Ishikawa (cell line): ENCODE results near the gene CMSS1.

Source experiments
- CEBPB ChIP-seq: IDR thresholded peaks from 2 replicates; pipeline ENCODE4 v1.6.1; 2012
- CREB1 ChIP-seq: IDR thresholded peaks from 2 replicates; pipeline ENCODE4 v1.6.1; 2012; ENCODE audit warnings: low read depth
- EGR1 ChIP-seq: IDR thresholded peaks from 2 replicates; pipeline ENCODE4 v1.6.1; 2012
- EP300 ChIP-seq: IDR thresholded peaks from 2 replicates; pipeline ENCODE4 v1.6.1; 2012; ENCODE audit warnings: borderline replicate concordance
- FOXM1 ChIP-seq: IDR thresholded peaks from 2 replicates; pipeline ENCODE4 v1.6.1; 2012; ENCODE audit warnings: low read depth, borderline replicate concordance
- NFIC ChIP-seq: IDR thresholded peaks from 2 replicates; pipeline ENCODE4 v1.6.1; 2012
- RAD21 ChIP-seq: IDR thresholded peaks from 2 replicates; pipeline ENCODE4 v1.6.1; 2012; ENCODE audit warnings: low read depth
- TAF1 ChIP-seq: IDR thresholded peaks from 2 replicates; pipeline ENCODE4 v1.6.1; 2012; ENCODE audit warnings: low read depth, mild to moderate bottlenecking
- TCF12 ChIP-seq: IDR thresholded peaks from 2 replicates; pipeline ENCODE4 v1.6.1; 2012; ENCODE audit warnings: low read depth
- TEAD4 ChIP-seq: IDR thresholded peaks from 2 replicates; pipeline ENCODE4 v1.6.1; 2012
- USF1 ChIP-seq: IDR thresholded peaks from 2 replicates; pipeline ENCODE4 v1.6.1; 2012
- YY1 ChIP-seq: IDR thresholded peaks from 2 replicates; pipeline ENCODE4 v1.6.1; 2012; ENCODE audit warnings: low read depth
- ZBTB7A ChIP-seq: IDR thresholded peaks from 2 replicates; pipeline ENCODE4 v1.6.1; 2012; ENCODE audit warnings: low read depth
- TF ChIP-seq, protein P1 (sequence below): IDR thresholded peaks from 2 replicates; pipeline ENCODE4 v1.6.1; 2012; ENCODE audit warnings: low read depth, mild to moderate bottlenecking
- TF ChIP-seq, protein P2 (sequence below): IDR thresholded peaks from 2 replicates; pipeline ENCODE4 v1.6.1; 2012

Gene CMSS1

GRCh38 chr3:99903869-99904268 lies 86.2 kb downstream of the CMSS1 start:
- no peak for TF ChIP-seq YY1
- TF ChIP-seq EGR1: no peak
- TF ChIP-seq, protein P1, sequence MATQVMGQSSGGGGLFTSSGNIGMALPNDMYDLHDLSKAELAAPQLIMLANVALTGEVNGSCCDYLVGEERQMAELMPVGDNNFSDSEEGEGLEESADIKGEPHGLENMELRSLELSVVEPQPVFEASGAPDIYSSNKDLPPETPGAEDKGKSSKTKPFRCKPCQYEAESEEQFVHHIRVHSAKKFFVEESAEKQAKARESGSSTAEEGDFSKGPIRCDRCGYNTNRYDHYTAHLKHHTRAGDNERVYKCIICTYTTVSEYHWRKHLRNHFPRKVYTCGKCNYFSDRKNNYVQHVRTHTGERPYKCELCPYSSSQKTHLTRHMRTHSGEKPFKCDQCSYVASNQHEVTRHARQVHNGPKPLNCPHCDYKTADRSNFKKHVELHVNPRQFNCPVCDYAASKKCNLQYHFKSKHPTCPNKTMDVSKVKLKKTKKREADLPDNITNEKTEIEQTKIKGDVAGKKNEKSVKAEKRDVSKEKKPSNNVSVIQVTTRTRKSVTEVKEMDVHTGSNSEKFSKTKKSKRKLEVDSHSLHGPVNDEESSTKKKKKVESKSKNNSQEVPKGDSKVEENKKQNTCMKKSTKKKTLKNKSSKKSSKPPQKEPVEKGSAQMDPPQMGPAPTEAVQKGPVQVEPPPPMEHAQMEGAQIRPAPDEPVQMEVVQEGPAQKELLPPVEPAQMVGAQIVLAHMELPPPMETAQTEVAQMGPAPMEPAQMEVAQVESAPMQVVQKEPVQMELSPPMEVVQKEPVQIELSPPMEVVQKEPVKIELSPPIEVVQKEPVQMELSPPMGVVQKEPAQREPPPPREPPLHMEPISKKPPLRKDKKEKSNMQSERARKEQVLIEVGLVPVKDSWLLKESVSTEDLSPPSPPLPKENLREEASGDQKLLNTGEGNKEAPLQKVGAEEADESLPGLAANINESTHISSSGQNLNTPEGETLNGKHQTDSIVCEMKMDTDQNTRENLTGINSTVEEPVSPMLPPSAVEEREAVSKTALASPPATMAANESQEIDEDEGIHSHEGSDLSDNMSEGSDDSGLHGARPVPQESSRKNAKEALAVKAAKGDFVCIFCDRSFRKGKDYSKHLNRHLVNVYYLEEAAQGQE: no peak
- no peak for TF ChIP-seq USF1
- no peak for TF ChIP-seq TAF1
- no peak for TF ChIP-seq ZBTB7A
- TF ChIP-seq CEBPB: no peak
- TF ChIP-seq TCF12: no peak
- no peak for TF ChIP-seq FOXM1
- no peak for TF ChIP-seq TEAD4
- TF ChIP-seq, protein P2, sequence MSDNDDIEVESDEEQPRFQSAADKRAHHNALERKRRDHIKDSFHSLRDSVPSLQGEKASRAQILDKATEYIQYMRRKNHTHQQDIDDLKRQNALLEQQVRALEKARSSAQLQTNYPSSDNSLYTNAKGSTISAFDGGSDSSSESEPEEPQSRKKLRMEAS: no peak
- TF ChIP-seq NFIC: no peak
- no peak for TF ChIP-seq CREB1
- TF ChIP-seq EP300: no peak
- no peak for TF ChIP-seq RAD21

GRCh38 chr3:99907959-99908544 lies 90.4 kb downstream of the CMSS1 start:
- TF ChIP-seq EGR1 (no peak), CEBPB (no peak), EP300 (no peak), FOXM1 (no peak), NFIC (no peak), TCF12 (no peak)
- TF ChIP-seq, protein P1: no peak

DNA sequence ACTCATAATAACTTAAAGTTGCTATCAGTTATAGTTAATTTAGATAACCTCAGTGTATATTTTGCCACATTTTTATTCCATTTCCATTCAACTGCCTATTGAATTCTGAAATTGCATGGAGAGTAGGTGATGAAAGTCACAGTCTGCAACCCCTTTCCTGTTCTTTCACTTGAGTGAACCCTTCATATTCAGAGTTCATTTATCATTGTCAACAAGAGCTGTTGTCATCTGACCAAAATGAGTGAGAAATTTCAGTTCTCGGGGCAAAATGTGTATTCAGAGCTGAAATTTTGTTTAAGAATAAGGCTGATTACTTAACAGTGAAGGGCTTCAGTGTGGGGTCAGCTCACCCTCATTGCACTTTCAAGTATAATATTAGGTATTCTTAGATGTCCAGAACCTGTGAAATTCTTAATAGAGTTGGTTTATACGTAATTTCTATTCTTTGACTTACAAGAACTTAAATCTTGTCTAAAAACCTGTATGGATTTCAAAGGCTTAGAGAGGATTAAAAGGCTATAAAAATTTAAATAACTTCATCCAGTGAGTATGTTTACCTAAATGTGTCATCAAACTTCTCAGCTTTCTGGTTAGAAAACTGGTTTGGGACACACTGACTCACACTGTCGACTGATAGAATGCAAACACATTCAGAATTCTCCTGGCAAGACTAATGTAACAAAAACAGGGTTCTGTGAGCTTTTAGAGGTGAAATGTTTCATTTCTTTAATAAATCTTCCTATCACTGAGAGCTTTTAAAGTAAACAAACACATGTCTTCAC lies 92.2 kb downstream of the CMSS1 start:
- TF ChIP-seq ZBTB7A (no peak), TCF12 (no peak), EGR1 (no peak), TEAD4 (no peak), TAF1 (no peak), YY1 (no peak), RAD21 (no peak), USF1 (no peak), NFIC (no peak), EP300 (no peak), CREB1 (no peak), CEBPB (no peak), FOXM1 (no peak)
- TF ChIP-seq, protein P1: no peak
- TF ChIP-seq, protein P2: no peak

GRCh38 chr3:99910752-99911290 lies 93.2 kb downstream of the CMSS1 start:
- no peak for TF ChIP-seq EGR1
- 0 out of 2 replicates have a peak, but pooled peaks have one; percentile 12 for TF ChIP-seq NFIC
